HEK293 (cell line): Measurements from ENCODE around the gene RACK1.

ENCODE experiments used
- BCL11B ChIP-seq: fragments of 450-650 bp; formaldehyde crosslinking; IDR thresholded peaks from 2 replicates; pipeline ENCODE4 v1.5.1; 2016; ENCODE audit warnings: low read depth, missing biosample characterization, missing genetic modification characterization
- HOXC10 ChIP-seq: sonication (generic); formaldehyde crosslinking; IDR thresholded peaks from 2 replicates; pipeline ENCODE4 v1.8.1; 2023; ENCODE audit warnings: mild to moderate bottlenecking, missing genetic modification reagents
- HOXD13 ChIP-seq: sonication (generic); formaldehyde crosslinking; IDR thresholded peaks from 2 replicates; pipeline ENCODE4 v1.8.0; 2022; ENCODE audit warnings: missing genetic modification reagents, borderline replicate concordance
- KLF1 ChIP-seq: fragments of 450-650 bp; formaldehyde crosslinking; IDR thresholded peaks from 2 replicates; pipeline ENCODE4 v1.5.1; 2016; ENCODE audit warnings: missing biosample characterization, missing genetic modification characterization
- KLF7 ChIP-seq: fragments of 450-650 bp; formaldehyde crosslinking; IDR thresholded peaks from 2 replicates; pipeline ENCODE4 v1.5.1; 2016; ENCODE audit warnings: missing biosample characterization, missing genetic modification characterization, borderline replicate concordance
- KLF9 ChIP-seq: fragments of 450-650 bp; formaldehyde crosslinking; IDR thresholded peaks from 2 replicates; pipeline ENCODE4 v1.5.1; 2016; ENCODE audit warnings: missing biosample characterization, missing genetic modification characterization, low read depth
- SCRT1 ChIP-seq: fragments of 450-650 bp; formaldehyde crosslinking; IDR thresholded peaks from 2 replicates; pipeline ENCODE4 v1.5.1; 2016; ENCODE audit warnings: missing biosample characterization, missing genetic modification characterization, borderline replicate concordance
- SETDB1 ChIP-seq: IDR thresholded peaks from one replicate; pipeline ENCODE4 v1.6.1; 2017; ENCODE audit warnings: mild to moderate bottlenecking, low read length, moderate library complexity, mixed read lengths; ENCODE audit not compliant: insufficient read length
- SP7 ChIP-seq: fragments of 450-650 bp; formaldehyde crosslinking; IDR thresholded peaks from 2 replicates; pipeline ENCODE4 v1.5.1; 2016; ENCODE audit warnings: missing biosample characterization, missing genetic modification characterization
- YY2 ChIP-seq: fragments of 450-650 bp; formaldehyde crosslinking; IDR thresholded peaks from 2 replicates; pipeline ENCODE4 v1.5.1; 2016; ENCODE audit warnings: missing biosample characterization, missing genetic modification characterization
- ZBTB17 ChIP-seq: fragments of 450-650 bp; formaldehyde crosslinking; IDR thresholded peaks from 2 replicates; pipeline ENCODE4 v1.5.1; 2016; ENCODE audit warnings: missing biosample characterization, missing genetic modification characterization
- ZBTB48 ChIP-seq: fragments of 450-650 bp; formaldehyde crosslinking; IDR thresholded peaks from 2 replicates; pipeline ENCODE4 v1.5.1; 2016; ENCODE audit warnings: missing biosample characterization, missing genetic modification characterization
- ZNF10 ChIP-seq: fragments of 450-650 bp; formaldehyde crosslinking; IDR thresholded peaks from 2 replicates; pipeline ENCODE4 v1.5.1; 2017; ENCODE audit warnings: missing biosample characterization, missing genetic modification characterization
- ZNF121 ChIP-seq: fragments of 450-650 bp; formaldehyde crosslinking; IDR thresholded peaks from 2 replicates; pipeline ENCODE4 v1.5.1; 2016; ENCODE audit warnings: missing biosample characterization, missing genetic modification characterization
- ZNF138 ChIP-seq: fragments of 450-650 bp; formaldehyde crosslinking; IDR thresholded peaks from 2 replicates; pipeline ENCODE4 v1.5.1; 2016; ENCODE audit warnings: missing biosample characterization, missing genetic modification characterization, borderline replicate concordance
- ZNF146 ChIP-seq: fragments of 450-650 bp; formaldehyde crosslinking; IDR thresholded peaks from 2 replicates; pipeline ENCODE4 v1.5.1; 2016; ENCODE audit warnings: missing biosample characterization, missing genetic modification characterization
- ZNF148 ChIP-seq: fragments of 450-650 bp; formaldehyde crosslinking; IDR thresholded peaks from 2 replicates; pipeline ENCODE4 v1.5.0; 2017; ENCODE audit warnings: missing biosample characterization, missing genetic modification characterization, borderline replicate concordance
- ZNF16 ChIP-seq: fragments of 450-650 bp; formaldehyde crosslinking; IDR thresholded peaks from 2 replicates; pipeline ENCODE4 v1.5.1; 2016; ENCODE audit warnings: low read depth, missing biosample characterization, missing genetic modification characterization
- ZNF184 ChIP-seq: fragments of 450-650 bp; IDR thresholded peaks from 2 replicates; pipeline ENCODE4 v1.5.1; 2018; ENCODE audit warnings: missing biosample characterization, mild to moderate bottlenecking, missing genetic modification characterization
- ZNF221 ChIP-seq: fragments of 450-650 bp; formaldehyde crosslinking; IDR thresholded peaks from 2 replicates; pipeline ENCODE4 v1.5.1; 2017; ENCODE audit warnings: missing biosample characterization, missing genetic modification characterization, borderline replicate concordance
- ZNF23 ChIP-seq: fragments of 450-650 bp; formaldehyde crosslinking; IDR thresholded peaks from 2 replicates; pipeline ENCODE4 v1.5.1; 2016; ENCODE audit warnings: missing biosample characterization, missing genetic modification characterization, borderline replicate concordance
- ZNF26 ChIP-seq: fragments of 450-650 bp; formaldehyde crosslinking; IDR thresholded peaks from 2 replicates; pipeline ENCODE4 v1.5.1; 2016; ENCODE audit warnings: missing biosample characterization, missing genetic modification characterization
- ZNF311 ChIP-seq: fragments of 450-650 bp; formaldehyde crosslinking; IDR thresholded peaks from 2 replicates; pipeline ENCODE4 v1.5.1; 2017; ENCODE audit warnings: missing biosample characterization, missing genetic modification characterization, borderline replicate concordance
- ZNF48 ChIP-seq: fragments of 450-650 bp; formaldehyde crosslinking; IDR thresholded peaks from 2 replicates; pipeline ENCODE4 v1.5.1; 2016; ENCODE audit warnings: missing biosample characterization, missing genetic modification characterization
- ZNF514 ChIP-seq: fragments of 450-650 bp; formaldehyde crosslinking; IDR thresholded peaks from 2 replicates; pipeline ENCODE4 v1.5.1; 2016; ENCODE audit warnings: missing biosample characterization, missing genetic modification characterization
- ZNF707 ChIP-seq: fragments of 450-650 bp; formaldehyde crosslinking; IDR thresholded peaks from 2 replicates; pipeline ENCODE4 v1.5.1; 2016; ENCODE audit warnings: missing biosample characterization, missing genetic modification characterization
- ZNF768 ChIP-seq: fragments of 450-650 bp; formaldehyde crosslinking; IDR thresholded peaks from 2 replicates; pipeline ENCODE4 v1.5.1; 2018; ENCODE audit warnings: missing biosample characterization, mild to moderate bottlenecking, missing genetic modification characterization
- ZNF777 ChIP-seq: fragments of 450-650 bp; formaldehyde crosslinking; IDR thresholded peaks from 2 replicates; pipeline ENCODE4 v1.5.1; 2017; ENCODE audit warnings: missing biosample characterization, missing genetic modification characterization, borderline replicate concordance
- ZXDB ChIP-seq: fragments of 450-650 bp; formaldehyde crosslinking; IDR thresholded peaks from 2 replicates; pipeline ENCODE4 v1.5.1; 2016; ENCODE audit warnings: missing biosample characterization, missing genetic modification characterization
- TF ChIP-seq, protein P1 (sequence below): fragments of 450-650 bp; formaldehyde crosslinking; IDR thresholded peaks from 2 replicates; pipeline ENCODE4 v1.5.1; 2016; ENCODE audit warnings: missing biosample characterization, missing genetic modification characterization, borderline replicate concordance
- TF ChIP-seq, protein P2 (sequence below): fragments of 450-650 bp; formaldehyde crosslinking; IDR thresholded peaks from 2 replicates; pipeline ENCODE4 v1.5.1; 2017; ENCODE audit warnings: missing biosample characterization, missing genetic modification characterization

Gene RACK1

DNA sequence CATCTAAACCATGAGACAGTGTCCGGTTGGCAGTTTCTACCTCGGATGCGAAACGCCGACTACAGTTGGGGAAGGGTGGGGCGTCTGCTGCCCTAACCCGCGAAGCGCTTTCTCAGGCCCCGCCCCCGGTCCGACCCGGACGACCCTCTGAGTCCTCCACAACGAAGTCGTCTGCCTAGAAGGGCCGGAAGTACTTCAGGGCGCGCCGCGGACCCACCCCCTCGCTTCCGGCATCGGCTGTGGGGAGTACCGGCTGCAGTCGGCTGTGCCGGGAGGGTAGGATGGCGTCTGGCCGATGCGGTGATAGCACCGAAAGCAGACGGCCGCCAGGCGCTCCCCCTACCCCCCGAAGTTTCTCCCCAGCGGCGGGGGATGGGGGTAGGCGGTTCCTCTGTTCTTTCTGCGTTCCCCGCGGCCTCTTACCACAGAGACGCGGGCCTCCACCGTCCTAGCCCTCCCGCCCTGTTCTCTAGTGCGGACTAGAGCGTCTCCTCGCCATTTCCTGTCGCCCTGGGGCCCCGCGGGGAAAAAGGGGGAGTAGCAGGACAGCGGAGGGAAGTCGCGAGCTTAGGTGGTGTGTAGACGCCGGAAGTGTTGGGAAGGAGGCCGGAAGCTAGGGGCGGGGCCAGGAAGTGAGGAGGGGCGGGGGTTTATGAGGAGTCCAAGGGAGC is 20.5 kb downstream of the RACK1 start, which contains the start of gene TRIM41 (continued):
- TF ChIP-seq ZNF148 (tag by site-specific recombination): peak; percentile 82; the same call in 1 of the 2 replicates
- no peak for TF ChIP-seq ZNF768 (tag by site-specific recombination)
- TF ChIP-seq ZNF48 (tag by site-specific recombination): no peak
- TF ChIP-seq ZNF10 (tag by site-specific recombination): no peak
- peak; percentile 75 for TF ChIP-seq KLF9
- TF ChIP-seq ZNF146: peak; percentile 26; the same call in 1 of the 2 replicates
- TF ChIP-seq ZNF121 (tag by site-specific recombination): no peak
- TF ChIP-seq HOXD13 (CRISPR knock-in tag): no peak
- 0 out of 2 replicates have a peak, but pooled peaks have one; percentile 23 for TF ChIP-seq ZNF23 (tag by site-specific recombination)
- no peak for TF ChIP-seq SETDB1
- peak; percentile 77 for TF ChIP-seq KLF7 (tag by site-specific recombination)
- TF ChIP-seq ZBTB17 (tag by site-specific recombination): peak; percentile 89
- no peak for TF ChIP-seq ZNF311
- TF ChIP-seq ZNF184: no peak
- no peak for TF ChIP-seq ZNF138 (tag by site-specific recombination)
- no peak for TF ChIP-seq ZNF707 (tag by site-specific recombination)
- TF ChIP-seq, protein P1, sequence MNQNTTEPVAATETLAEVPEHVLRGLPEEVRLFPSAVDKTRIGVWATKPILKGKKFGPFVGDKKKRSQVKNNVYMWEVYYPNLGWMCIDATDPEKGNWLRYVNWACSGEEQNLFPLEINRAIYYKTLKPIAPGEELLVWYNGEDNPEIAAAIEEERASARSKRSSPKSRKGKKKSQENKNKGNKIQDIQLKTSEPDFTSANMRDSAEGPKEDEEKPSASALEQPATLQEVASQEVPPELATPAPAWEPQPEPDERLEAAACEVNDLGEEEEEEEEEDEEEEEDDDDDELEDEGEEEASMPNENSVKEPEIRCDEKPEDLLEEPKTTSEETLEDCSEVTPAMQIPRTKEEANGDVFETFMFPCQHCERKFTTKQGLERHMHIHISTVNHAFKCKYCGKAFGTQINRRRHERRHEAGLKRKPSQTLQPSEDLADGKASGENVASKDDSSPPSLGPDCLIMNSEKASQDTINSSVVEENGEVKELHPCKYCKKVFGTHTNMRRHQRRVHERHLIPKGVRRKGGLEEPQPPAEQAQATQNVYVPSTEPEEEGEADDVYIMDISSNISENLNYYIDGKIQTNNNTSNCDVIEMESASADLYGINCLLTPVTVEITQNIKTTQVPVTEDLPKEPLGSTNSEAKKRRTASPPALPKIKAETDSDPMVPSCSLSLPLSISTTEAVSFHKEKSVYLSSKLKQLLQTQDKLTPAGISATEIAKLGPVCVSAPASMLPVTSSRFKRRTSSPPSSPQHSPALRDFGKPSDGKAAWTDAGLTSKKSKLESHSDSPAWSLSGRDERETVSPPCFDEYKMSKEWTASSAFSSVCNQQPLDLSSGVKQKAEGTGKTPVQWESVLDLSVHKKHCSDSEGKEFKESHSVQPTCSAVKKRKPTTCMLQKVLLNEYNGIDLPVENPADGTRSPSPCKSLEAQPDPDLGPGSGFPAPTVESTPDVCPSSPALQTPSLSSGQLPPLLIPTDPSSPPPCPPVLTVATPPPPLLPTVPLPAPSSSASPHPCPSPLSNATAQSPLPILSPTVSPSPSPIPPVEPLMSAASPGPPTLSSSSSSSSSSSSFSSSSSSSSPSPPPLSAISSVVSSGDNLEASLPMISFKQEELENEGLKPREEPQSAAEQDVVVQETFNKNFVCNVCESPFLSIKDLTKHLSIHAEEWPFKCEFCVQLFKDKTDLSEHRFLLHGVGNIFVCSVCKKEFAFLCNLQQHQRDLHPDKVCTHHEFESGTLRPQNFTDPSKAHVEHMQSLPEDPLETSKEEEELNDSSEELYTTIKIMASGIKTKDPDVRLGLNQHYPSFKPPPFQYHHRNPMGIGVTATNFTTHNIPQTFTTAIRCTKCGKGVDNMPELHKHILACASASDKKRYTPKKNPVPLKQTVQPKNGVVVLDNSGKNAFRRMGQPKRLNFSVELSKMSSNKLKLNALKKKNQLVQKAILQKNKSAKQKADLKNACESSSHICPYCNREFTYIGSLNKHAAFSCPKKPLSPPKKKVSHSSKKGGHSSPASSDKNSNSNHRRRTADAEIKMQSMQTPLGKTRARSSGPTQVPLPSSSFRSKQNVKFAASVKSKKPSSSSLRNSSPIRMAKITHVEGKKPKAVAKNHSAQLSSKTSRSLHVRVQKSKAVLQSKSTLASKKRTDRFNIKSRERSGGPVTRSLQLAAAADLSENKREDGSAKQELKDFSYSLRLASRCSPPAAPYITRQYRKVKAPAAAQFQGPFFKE (tag by site-specific recombination): no peak
- TF ChIP-seq HOXC10 (CRISPR knock-in tag): no peak
- TF ChIP-seq ZNF16 (tag by site-specific recombination): no peak
- no peak for TF ChIP-seq ZNF777 (tag by site-specific recombination)
- no peak for TF ChIP-seq ZNF514 (tag by site-specific recombination)
- no peak for TF ChIP-seq ZBTB48
- TF ChIP-seq ZXDB (tag by site-specific recombination): peak; percentile 94
- TF ChIP-seq BCL11B (tag by site-specific recombination): no peak
- peak; percentile 84 for TF ChIP-seq SP7
- TF ChIP-seq SCRT1 (tag by site-specific recombination): no peak
- no peak for TF ChIP-seq ZNF221 (tag by site-specific recombination)
- TF ChIP-seq YY2 (tag by site-specific recombination): peak; percentile 90
- TF ChIP-seq KLF1 (tag by site-specific recombination): peak; percentile 63
- TF ChIP-seq, protein P2, sequence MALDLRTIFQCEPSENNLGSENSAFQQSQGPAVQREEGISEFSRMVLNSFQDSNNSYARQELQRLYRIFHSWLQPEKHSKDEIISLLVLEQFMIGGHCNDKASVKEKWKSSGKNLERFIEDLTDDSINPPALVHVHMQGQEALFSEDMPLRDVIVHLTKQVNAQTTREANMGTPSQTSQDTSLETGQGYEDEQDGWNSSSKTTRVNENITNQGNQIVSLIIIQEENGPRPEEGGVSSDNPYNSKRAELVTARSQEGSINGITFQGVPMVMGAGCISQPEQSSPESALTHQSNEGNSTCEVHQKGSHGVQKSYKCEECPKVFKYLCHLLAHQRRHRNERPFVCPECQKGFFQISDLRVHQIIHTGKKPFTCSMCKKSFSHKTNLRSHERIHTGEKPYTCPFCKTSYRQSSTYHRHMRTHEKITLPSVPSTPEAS (tag by site-specific recombination): peak; percentile 20; the same call in 1 of the 2 replicates
- no peak for TF ChIP-seq ZNF26 (tag by site-specific recombination)
